GM12891 (cell line): Measurements from ENCODE around the gene NPVF.

Source experiments
- POLR2A ChIP-seq: IDR thresholded peaks from 2 replicates; pipeline ENCODE4 v1.6.1; 2011; ENCODE audit warnings: low read depth, low read length, control low read depth
- POLR2AphosphoS5 ChIP-seq: IDR thresholded peaks from 2 replicates; pipeline ENCODE4 v1.6.1; 2011; ENCODE audit warnings: low read depth, low read length, control low read depth
- TAF1 ChIP-seq: IDR thresholded peaks from 2 replicates; pipeline ENCODE4 v1.6.1; 2011; ENCODE audit warnings: low read depth, low read length, control low read depth

DNA sequence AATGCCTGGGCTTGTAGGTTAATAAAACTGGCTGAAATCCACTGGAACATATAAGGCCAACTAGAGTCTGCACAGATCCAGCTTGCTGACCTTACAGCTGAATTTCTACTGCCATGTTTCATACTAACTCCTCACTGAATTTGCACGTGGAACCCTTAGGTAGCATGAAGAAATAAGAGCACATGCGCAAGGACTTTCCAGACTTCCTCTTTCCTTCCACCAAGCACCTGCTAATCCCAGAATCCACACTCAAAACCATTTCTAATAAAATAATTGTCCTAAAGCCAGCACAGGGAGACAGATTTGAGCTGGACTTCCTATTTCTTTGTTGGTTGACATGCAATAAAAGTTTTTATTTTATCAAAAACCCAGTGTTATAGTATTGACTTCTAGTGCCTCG, 46.8 kb downstream of the NPVF start:
- no peak for TF ChIP-seq POLR2AphosphoS5
- no peak for TF ChIP-seq TAF1
- no peak for TF ChIP-seq POLR2A
